Astrocyte (in vitro differentiated cells and primary cell): ENCODE data around the gene GPD2. TPM values are rescaled to one million over a fixed set of nuclear protein-coding genes. Genes with fewer than 3 reads are reported as not detected.
"Not testable (repeated sequence)": the region's sequence is repeated elsewhere in the genome, so short reads cannot be mapped to it uniquely, and the experiment has no call there.

Source experiments
- DNase-seq: peaks from one replicate; pipeline ENCODE4 v3.0.0-alpha.2; 2010; ENCODE audit warnings: low read depth
- FAIRE-seq: peaks from 2 replicates; lab custom pipeline; 2011; peaks lifted over from hg19 to GRCh38; lab: Jason Lieb, UNC
- H2AFZ ChIP-seq: 2 replicates; pipeline ENCODE4 v1.6.0; 2012; ENCODE audit warnings: low read depth, low read length, inconsistent platforms
- H3K27ac ChIP-seq: 2 replicates; pipeline ENCODE4 v1.5.1; 2011; ENCODE audit warnings: low read depth, low read length, inconsistent platforms
- H3K27me3 ChIP-seq: 2 replicates; pipeline ENCODE4 v1.6.0; 2011; ENCODE audit warnings: low read length, inconsistent platforms; ENCODE audit not compliant: insufficient read depth
- H3K36me3 ChIP-seq: 2 replicates; pipeline ENCODE4 v1.5.1; 2011; ENCODE audit warnings: low read length, inconsistent platforms; ENCODE audit not compliant: insufficient read depth
- H3K4me1 ChIP-seq: 2 replicates; pipeline ENCODE4 v1.5.1; 2011; ENCODE audit warnings: low read length, inconsistent platforms; ENCODE audit not compliant: insufficient read depth
- H3K4me2 ChIP-seq: 2 replicates; pipeline ENCODE4 v1.6.0; 2012; ENCODE audit warnings: low read length, inconsistent platforms
- H3K4me3 ChIP-seq: 2 replicates; pipeline ENCODE4 v1.5.1; 2011; ENCODE audit warnings: low read depth, mild to moderate bottlenecking, low read length, inconsistent platforms; ENCODE audit not compliant: insufficient read depth
- H3K79me2 ChIP-seq: 2 replicates; pipeline ENCODE4 v1.6.0; 2012; ENCODE audit warnings: mild to moderate bottlenecking, low read length, inconsistent platforms; ENCODE audit not compliant: insufficient read depth
- H3K9ac ChIP-seq: 2 replicates; pipeline ENCODE4 v1.6.0; 2012; ENCODE audit warnings: mild to moderate bottlenecking, low read length, inconsistent platforms
- H3K9me3 ChIP-seq: 2 replicates; pipeline ENCODE4 v1.5.1; 2012; ENCODE audit warnings: low read depth, mild to moderate bottlenecking, low read length, inconsistent platforms; ENCODE audit not compliant: insufficient read depth
- H4K20me1 ChIP-seq: 2 replicates; pipeline ENCODE4 v1.6.0; 2012; ENCODE audit warnings: low read length, inconsistent platforms; ENCODE audit not compliant: insufficient read depth
- H3K27ac Mint-ChIP-seq: one replicate; pipeline ENCODE4 v1.8.0; 2021; ENCODE audit warnings: mild to moderate bottlenecking, mixed read lengths; ENCODE audit not compliant: unreplicated experiment
- H3K27me3 Mint-ChIP-seq: one replicate; pipeline ENCODE4 v1.8.0; 2021; ENCODE audit warnings: low read depth, mixed read lengths; ENCODE audit not compliant: unreplicated experiment
- H3K36me3 Mint-ChIP-seq: one replicate; pipeline ENCODE4 v1.8.0; 2021; ENCODE audit warnings: low read depth, mixed read lengths; ENCODE audit not compliant: unreplicated experiment
- H3K4me1 Mint-ChIP-seq: one replicate; pipeline ENCODE4 v1.8.0; 2021; ENCODE audit warnings: low read depth, mixed read lengths; ENCODE audit not compliant: unreplicated experiment
- H3K4me3 Mint-ChIP-seq: one replicate; pipeline ENCODE4 v1.8.0; 2021; ENCODE audit warnings: mild to moderate bottlenecking, moderate library complexity, mixed read lengths; ENCODE audit not compliant: unreplicated experiment
- H3K9me3 Mint-ChIP-seq: one replicate; pipeline ENCODE4 v1.8.0; 2021; ENCODE audit warnings: mild to moderate bottlenecking, mixed read lengths; ENCODE audit not compliant: unreplicated experiment
- CTCF ChIP-seq: IDR thresholded peaks from 2 replicates; pipeline ENCODE4 v1.5.1; 2011; ENCODE audit warnings: low read depth, mild to moderate bottlenecking, inconsistent platforms, low read length, moderate library complexity; ENCODE audit not compliant: insufficient read depth
- EZH2 ChIP-seq: IDR thresholded peaks from 2 replicates; pipeline ENCODE4 v1.6.1; 2012; ENCODE audit warnings: mild to moderate bottlenecking, low read length, inconsistent platforms; ENCODE audit not compliant: insufficient read depth
- total RNA-seq: library from RNA; stranded (reverse); gene quantifications from 2 replicates; pipeline ENCODE4 v1.2.1, GENCODE V29; 2021

GPD2 gene
- total RNA-seq, 1 donor from 2014 or later = 29.0 TPM

DNA sequence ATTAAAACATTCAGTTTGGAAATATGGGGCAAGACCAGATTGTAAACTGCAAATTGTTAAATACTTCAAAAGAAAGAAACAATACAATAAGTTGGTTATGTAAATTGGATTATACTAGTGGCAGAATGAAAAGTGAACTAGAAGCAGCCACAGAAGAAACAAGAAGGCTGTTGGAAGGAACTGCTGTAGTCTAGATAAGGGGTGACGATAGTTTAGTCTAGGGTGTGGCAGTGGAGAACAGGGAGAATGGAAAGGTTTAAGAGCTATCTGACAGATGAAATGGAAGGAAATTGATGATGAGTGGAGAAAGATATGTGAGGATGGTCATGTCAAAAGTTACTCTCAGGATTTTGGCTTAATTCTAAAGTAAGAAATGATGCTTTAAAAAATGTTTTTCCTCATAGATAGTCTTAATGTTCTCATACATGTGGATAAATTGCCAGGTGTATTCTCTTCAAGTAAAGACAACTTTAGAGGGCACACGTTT, 179.7 kb downstream of the GPD2 start:
- H3K4me3 Mint-ChIP-seq = no peak overlapping the region
- H3K4me1 Mint-ChIP-seq = no peaks in the 10 kb centered on the region
- peaks cover 3% of the 10 kb centered on the region for H3K9me3 Mint-ChIP-seq
- H3K4me2 ChIP-seq = no peak overlapping the region
- H3K27me3 ChIP-seq = no peaks in the 10 kb centered on the region
- no peak for FAIRE-seq
- H3K27ac ChIP-seq = no peak overlapping the region
- no peaks in the 10 kb centered on the region for H3K4me1 ChIP-seq
- H3K36me3 ChIP-seq = no peaks in the 10 kb centered on the region
- H3K4me3 ChIP-seq = no peak overlapping the region
- H4K20me1 ChIP-seq = no peaks in the 10 kb centered on the region
- no peaks in the 10 kb centered on the region for H3K36me3 Mint-ChIP-seq
- H3K9ac ChIP-seq = no peak overlapping the region
- H3K27me3 Mint-ChIP-seq = no peaks in the 10 kb centered on the region
- no peak overlapping the region for H3K27ac Mint-ChIP-seq
- DNase-seq = no peak
- no peaks in the 10 kb centered on the region for H3K9me3 ChIP-seq
- no peak for TF ChIP-seq CTCF
- H3K79me2 ChIP-seq = no peaks in the 10 kb centered on the region
- no peak overlapping the region for H2AFZ ChIP-seq

- H3K36me3 Mint-ChIP-seq, FAIRE-seq, H3K27me3 Mint-ChIP-seq, H3K9me3 Mint-ChIP-seq, H3K36me3 ChIP-seq, H3K4me3 ChIP-seq, H3K4me1 Mint-ChIP-seq, DNase-seq, H2AFZ ChIP-seq, H3K27ac Mint-ChIP-seq, H3K27ac ChIP-seq, H3K79me2 ChIP-seq, H3K9me3 ChIP-seq, H4K20me1 ChIP-seq, H3K27me3 ChIP-seq, H3K9ac ChIP-seq, H3K4me2 ChIP-seq, H3K4me1 ChIP-seq, H3K4me3 Mint-ChIP-seq: not testable (repeated sequence)
Measured at GRCh38 chr2:156618071-156618470, 181.9 kb downstream of the GPD2 start.

DNA sequence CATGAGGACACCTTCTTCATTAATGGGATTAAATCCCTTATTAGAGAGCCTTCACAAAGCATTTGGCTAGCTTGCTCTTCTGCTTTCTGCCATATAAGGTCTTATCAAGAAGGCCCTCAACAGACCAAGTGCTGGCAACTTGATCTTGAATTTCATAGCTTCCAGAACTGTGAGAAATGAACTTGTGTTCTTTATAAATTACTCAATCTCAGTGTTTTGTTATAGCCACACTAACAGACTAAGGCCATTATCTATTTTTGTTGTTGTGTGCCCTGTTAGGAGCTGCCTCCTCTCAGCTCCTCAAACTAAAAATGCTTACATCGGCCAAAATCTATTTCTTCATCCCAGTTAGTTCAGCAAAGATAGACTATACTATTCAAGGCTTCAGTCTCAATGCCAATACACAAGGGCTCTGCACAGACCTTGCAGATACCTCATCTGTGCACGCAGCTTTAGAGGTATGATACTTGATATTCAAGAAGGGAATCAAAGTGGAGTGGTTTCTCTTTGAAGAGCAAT, 182.9 kb downstream of the GPD2 start:
- H3K36me3 ChIP-seq = no peaks in the 10 kb centered on the region
- H3K36me3 Mint-ChIP-seq = no peaks in the 10 kb centered on the region
- H3K9ac ChIP-seq = no peak overlapping the region
- no peak for DNase-seq
- no peak overlapping the region for H3K27ac ChIP-seq
- H3K9me3 Mint-ChIP-seq = peaks cover 8% of the 10 kb centered on the region
- H3K4me2 ChIP-seq = no peak overlapping the region
- no peaks in the 10 kb centered on the region for H3K79me2 ChIP-seq
- H3K4me1 Mint-ChIP-seq = no peaks in the 10 kb centered on the region
- no peaks in the 10 kb centered on the region for H3K27me3 Mint-ChIP-seq
- no peak for TF ChIP-seq CTCF
- TF ChIP-seq EZH2 = no peak
- H3K27me3 ChIP-seq = no peaks in the 10 kb centered on the region
- no peak overlapping the region for H3K27ac Mint-ChIP-seq
- no peaks in the 10 kb centered on the region for H4K20me1 ChIP-seq
- no peaks in the 10 kb centered on the region for H3K9me3 ChIP-seq
- no peak overlapping the region for H3K4me3 Mint-ChIP-seq
- FAIRE-seq = no peak
- no peak overlapping the region for H2AFZ ChIP-seq
- no peaks in the 10 kb centered on the region for H3K4me1 ChIP-seq
- no peak overlapping the region for H3K4me3 ChIP-seq
